ENCODE results near the gene SYT1. TPM values are rescaled to one million over a fixed set of nuclear protein-coding genes. Genes with fewer than 3 reads are reported as not detected.

The SYT1 gene
- total and polyA plus RNA-seq, 2 experiments from 2014 or later = 48.7 to 51.7 TPM

- H3K27me3 Mint-ChIP-seq (ENCODE audit: insufficient read depth, low read depth, poor library complexity) = peaks cover 2% of the 10 kb centered on the region
- TF ChIP-seq ZNF114 (CRISPR knock-in tag; IDR thresholded peaks at IDR 0.05) = no peak
- TF ChIP-seq, protein P1, sequence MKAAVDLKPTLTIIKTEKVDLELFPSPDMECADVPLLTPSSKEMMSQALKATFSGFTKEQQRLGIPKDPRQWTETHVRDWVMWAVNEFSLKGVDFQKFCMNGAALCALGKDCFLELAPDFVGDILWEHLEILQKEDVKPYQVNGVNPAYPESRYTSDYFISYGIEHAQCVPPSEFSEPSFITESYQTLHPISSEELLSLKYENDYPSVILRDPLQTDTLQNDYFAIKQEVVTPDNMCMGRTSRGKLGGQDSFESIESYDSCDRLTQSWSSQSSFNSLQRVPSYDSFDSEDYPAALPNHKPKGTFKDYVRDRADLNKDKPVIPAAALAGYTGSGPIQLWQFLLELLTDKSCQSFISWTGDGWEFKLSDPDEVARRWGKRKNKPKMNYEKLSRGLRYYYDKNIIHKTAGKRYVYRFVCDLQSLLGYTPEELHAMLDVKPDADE (IDR thresholded peaks at IDR 0.05) = no peak
- TF ChIP-seq ZNF462 (CRISPR knock-in tag; IDR thresholded peaks at IDR 0.05) = no peak
- no peak for TF ChIP-seq POLR2AphosphoS5 (IDR thresholded peaks at IDR 0.05; ENCODE audit: low read depth)
- no peak for TF ChIP-seq STAT1 (IDR thresholded peaks at IDR 0.05; ENCODE audit: unreplicated experiment)
- no peak for TF ChIP-seq CTCF (conservative IDR thresholded peaks at IDR 0.05; ENCODE audit: low read depth in 2 of 2)
- TF ChIP-seq EZH2 (IDR thresholded peaks at IDR 0.05; ENCODE audit: low read depth, unreplicated experiment) = no peak
- no peak for TF ChIP-seq REST (IDR thresholded peaks at IDR 0.05; ENCODE audit: unreplicated experiment)
- TF ChIP-seq CREB1 (CRISPR knock-in tag; IDR thresholded peaks at IDR 0.05; ENCODE audit: low read depth) = no peak
- no peak for TF ChIP-seq JUNB (IDR thresholded peaks at IDR 0.05; ENCODE audit: unreplicated experiment)
- Histone ChIP-seq H3K27ac (ENCODE audit: low read depth) (no peak overlapping the region), H3K79me2 (replicated peaks; ENCODE audit: insufficient read depth) (no peaks in the 10 kb centered on the region), H3F3A (replicated peaks; ENCODE audit: low read depth) (no peaks in the 10 kb centered on the region), H2AFZ (no peak overlapping the region), H3K4me3 (no peak overlapping the region), H3K9me2 (ENCODE audit: insufficient read depth) (0 out of 2 replicates have a peak, but pooled peaks cover 6% of the 10 kb centered on the region), H4K20me1 (replicated peaks; ENCODE audit: insufficient read depth) (no peaks in the 10 kb centered on the region), H3K36me3 (ENCODE audit: insufficient read depth) (no peaks in the 10 kb centered on the region), H3K27me3 (ENCODE audit: insufficient read depth) (no peaks in the 10 kb centered on the region), H3K4me2 (no peak overlapping the region), H3K4me1 (ENCODE audit: insufficient read depth) (no peaks in the 10 kb centered on the region)
- no peak overlapping the region for H3K4me3 Mint-ChIP-seq
- ATAC-seq (no peak), DNase-seq (ENCODE audit: low spot score) (no peak)
- H3K4me1 Mint-ChIP-seq = no peaks in the 10 kb centered on the region
- H3K36me3 Mint-ChIP-seq (ENCODE audit: low read depth) = no peaks in the 10 kb centered on the region
- H3K27ac Mint-ChIP-seq = no peak overlapping the region
- no peaks in the 10 kb centered on the region for H3K9me3 Mint-ChIP-seq
These were observed 570.0 kb downstream of the SYT1 start for GRCh38 chr12:79434561-79434960.
